GM10248 (cell line): ENCODE data around the gene FLT1.
A peak's percentile ranks its signal among the peaks of the same experiment; 100 is the strongest.

Source experiments
- CTCF ChIA-PET: fragments of 300-600 bp; sonication (Branson Sonifier 250); formaldehyde crosslinking; extraction: SDS; loops from one replicate; lab custom pipeline; 2021; ENCODE audit warnings: antibody characterized with exemption; lab: Yijun Ruan, JAX
- POLR2A ChIA-PET: fragments of 350-650 bp; sonication (Branson Sonifier 250); formaldehyde crosslinking; extraction: SDS; loops from one replicate; lab custom pipeline; 2020; ENCODE audit warnings: antibody characterized with exemption; lab: Yijun Ruan, JAX
- DNase-seq: peaks from one replicate; pipeline ENCODE4 v3.0.0; 2012; ENCODE audit errors: extremely low spot score
- TF ChIP-seq, protein P1 (sequence below): IDR thresholded peaks from 2 replicates; pipeline ENCODE4 v1.5.1; 2012; ENCODE audit warnings: mild to moderate bottlenecking, low read depth; ENCODE audit errors: extremely low read depth, missing control alignments, control extremely low read depth

FLT1 gene

DNA sequence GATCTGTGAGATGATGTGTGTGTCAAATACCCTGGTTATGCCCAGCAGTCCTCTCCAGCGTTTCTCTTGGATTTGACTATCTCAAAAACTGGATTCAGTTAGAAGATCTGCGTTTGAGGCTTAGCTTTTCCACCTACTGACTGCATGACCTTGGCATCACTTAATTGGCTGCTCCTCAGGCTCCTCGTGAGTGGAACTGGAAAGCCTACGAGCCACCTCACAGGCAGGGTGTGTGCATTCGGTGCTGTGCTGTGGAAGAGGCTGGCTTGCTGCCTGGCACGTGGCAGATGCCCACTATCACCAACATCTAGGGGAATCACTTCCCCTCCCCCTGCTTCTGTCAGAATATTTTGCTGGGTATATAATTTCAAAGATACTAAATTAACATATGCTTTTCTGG lies 25.6 kb downstream of the FLT1 start:
- ChIA-PET POLR2A (no interaction called here), CTCF (no interaction called here)
- TF ChIP-seq, protein P1, sequence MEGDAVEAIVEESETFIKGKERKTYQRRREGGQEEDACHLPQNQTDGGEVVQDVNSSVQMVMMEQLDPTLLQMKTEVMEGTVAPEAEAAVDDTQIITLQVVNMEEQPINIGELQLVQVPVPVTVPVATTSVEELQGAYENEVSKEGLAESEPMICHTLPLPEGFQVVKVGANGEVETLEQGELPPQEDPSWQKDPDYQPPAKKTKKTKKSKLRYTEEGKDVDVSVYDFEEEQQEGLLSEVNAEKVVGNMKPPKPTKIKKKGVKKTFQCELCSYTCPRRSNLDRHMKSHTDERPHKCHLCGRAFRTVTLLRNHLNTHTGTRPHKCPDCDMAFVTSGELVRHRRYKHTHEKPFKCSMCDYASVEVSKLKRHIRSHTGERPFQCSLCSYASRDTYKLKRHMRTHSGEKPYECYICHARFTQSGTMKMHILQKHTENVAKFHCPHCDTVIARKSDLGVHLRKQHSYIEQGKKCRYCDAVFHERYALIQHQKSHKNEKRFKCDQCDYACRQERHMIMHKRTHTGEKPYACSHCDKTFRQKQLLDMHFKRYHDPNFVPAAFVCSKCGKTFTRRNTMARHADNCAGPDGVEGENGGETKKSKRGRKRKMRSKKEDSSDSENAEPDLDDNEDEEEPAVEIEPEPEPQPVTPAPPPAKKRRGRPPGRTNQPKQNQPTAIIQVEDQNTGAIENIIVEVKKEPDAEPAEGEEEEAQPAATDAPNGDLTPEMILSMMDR: no peak
- no peak for DNase-seq

DNA sequence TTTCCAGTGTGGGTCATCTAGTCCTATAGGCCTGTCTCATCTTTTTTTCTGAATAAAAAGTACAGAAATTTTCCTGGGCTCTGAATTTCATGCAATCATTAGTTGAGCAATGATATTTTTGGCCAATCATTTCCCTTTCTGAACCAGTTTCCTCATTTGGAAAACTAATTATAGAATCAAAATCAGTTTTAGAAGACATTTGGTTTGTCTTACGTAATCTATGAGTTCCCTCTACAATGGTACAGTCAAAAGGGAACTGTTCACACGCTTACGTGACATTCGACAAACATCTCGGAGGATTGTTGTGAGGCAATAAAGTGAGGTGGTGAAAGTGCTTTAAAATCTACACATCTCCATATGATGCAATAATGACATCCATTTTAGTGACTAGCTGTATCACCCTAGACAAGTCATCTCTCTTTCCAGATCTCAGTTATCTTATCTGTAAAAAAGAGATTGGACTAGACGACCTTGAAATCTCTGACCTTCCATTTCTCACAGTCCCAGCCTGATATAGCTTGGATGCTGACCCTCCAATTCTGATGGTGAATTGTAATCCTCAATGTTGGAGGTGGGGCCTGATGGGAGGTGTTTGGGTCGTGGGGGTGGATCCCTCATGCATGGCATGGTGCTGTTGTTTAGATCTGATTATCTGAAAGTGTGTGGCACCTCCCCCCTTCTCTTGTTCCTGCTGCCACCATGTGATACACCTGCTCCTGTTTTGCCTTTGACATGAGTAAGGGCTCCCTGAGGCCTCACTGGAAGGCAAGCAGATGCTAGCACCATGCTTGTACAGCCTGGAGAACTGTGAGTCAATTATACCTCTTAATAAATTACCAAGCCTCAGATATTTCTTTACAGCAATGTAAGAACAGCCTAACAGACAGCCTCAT lies 26.7 kb downstream of the FLT1 start:
- DNase-seq: peak; percentile 28
- ChIA-PET CTCF (interaction anchor here (1.3 kb wide), 1 partner anchor 9 kb away, joined by 3 read pairs; no protein-coding TSS in a partner anchor), POLR2A (no interaction called here)
- TF ChIP-seq, protein P1: no peak

DNA sequence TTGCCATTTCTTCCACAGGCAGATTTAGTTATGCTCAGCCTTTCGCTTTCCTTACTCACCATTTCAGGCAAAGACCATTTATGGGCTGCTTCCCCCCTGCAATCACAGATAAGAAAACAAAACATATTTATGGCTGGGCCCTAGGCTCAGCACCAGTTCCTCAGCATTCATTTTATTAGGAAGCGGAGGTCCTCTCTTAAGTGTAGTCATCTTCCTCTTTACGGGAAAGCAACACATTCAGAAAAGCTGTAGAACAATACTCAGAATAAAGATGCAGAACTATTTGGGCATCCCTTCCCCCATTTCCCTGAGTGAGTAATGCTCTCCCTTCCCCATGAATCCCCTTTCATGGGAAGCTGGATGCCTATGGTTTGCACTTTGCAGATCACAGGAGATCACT lies 27.9 kb downstream of the FLT1 start:
- TF ChIP-seq, protein P1: no peak

DNA sequence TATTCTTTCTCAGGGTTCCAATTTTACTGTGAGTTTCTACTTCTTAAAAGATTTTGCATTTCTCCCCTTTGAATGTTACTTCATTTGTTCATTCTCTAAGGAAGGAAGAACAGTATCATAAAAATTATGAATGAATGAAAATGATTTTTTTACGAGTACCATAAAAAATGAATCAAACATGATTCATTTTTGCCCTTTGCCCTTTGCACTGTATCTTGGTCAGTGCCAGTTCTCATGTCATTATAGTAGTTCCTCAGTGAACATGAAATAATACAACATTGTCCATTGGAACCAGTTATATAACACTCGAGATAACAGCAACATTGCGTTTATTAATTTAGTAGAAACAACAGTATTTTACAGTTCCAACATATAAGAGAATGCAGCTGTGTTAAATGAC lies 28.8 kb downstream of the FLT1 start:
- DNase-seq: no peak
- ChIA-PET CTCF (interaction anchor here (1.2 to 1.4 kb wide), 2 partner anchors 16 to 17 kb away, joined by 3 read pairs; no protein-coding TSS in a partner anchor), POLR2A (no interaction called here)
- TF ChIP-seq, protein P1: no peak

More for the DNA sequence above, 27.9 kb downstream of the FLT1 start:
- no peak for DNase-seq
- CTCF ChIA-PET: interaction anchor here (1.2 kb wide), 1 partner anchor 17 kb away, joined by 3 read pairs; no protein-coding TSS in a partner anchor
- POLR2A ChIA-PET: no interaction called here

DNA sequence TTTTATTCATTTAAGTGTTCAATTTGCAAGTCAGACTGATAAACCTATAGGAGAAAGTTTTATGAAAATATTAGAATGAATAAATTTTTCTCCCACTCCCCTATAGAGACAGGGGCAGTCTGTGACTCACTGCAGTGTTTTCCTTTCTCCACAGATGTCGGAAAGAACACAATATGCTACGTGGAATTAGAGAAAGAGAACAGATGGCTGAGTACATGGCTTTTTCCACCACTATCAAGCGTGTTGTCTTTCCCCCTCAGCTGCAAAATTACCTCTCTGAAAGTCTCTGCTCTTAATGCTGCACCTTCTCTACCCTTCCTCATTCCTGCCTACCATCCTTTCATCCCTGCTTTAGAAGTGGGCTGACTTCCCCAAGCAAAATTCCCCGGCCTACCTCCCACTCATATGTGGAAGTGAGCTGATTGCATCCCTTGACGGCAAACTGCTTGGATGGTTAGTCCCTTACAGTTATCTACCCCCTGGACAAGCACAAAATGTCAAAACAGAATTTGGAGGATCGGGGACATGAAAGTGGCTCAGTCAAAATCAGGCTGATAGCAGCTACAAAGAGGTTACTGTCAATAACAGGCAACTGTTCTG lies 30.0 kb downstream of the FLT1 start:
- CTCF ChIA-PET: interaction anchor here (0.8 to 1.4 kb wide), 2 partner anchors 10 to 16 kb away, joined by 3 read pairs; no protein-coding TSS in a partner anchor
- DNase-seq: no peak
- TF ChIP-seq, protein P1: no peak
- POLR2A ChIA-PET: no interaction called here

DNA sequence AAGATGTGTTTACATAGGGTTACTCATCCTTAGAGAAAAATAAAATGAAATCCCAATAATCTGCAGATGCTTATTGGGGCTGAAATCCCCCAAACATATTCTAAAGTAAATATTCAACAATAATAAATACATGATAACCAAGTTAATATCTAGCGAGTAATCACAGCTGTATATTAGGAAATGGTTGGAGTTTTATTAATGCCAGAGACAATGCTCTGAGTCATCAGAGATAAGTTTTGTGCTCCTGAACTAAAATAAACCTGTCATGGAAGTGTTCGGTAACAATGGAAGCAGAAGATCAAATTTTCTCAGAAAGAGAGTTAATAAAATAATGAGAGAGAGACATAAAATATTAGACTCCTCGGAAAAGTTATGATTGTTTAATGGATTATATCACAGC lies 31.4 kb downstream of the FLT1 start:
- DNase-seq: no peak
- TF ChIP-seq, protein P1: no peak
- ChIA-PET POLR2A (no interaction called here), CTCF (interaction anchor here (1.3 kb wide), 1 partner anchor 14 kb away, joined by 3 read pairs; no protein-coding TSS in a partner anchor)
